Measurements from ENCODE around the gene NAP1L5.
A peak's percentile ranks its signal among the peaks of the same experiment; 100 is the strongest.

NAP1L5 gene

DNA sequence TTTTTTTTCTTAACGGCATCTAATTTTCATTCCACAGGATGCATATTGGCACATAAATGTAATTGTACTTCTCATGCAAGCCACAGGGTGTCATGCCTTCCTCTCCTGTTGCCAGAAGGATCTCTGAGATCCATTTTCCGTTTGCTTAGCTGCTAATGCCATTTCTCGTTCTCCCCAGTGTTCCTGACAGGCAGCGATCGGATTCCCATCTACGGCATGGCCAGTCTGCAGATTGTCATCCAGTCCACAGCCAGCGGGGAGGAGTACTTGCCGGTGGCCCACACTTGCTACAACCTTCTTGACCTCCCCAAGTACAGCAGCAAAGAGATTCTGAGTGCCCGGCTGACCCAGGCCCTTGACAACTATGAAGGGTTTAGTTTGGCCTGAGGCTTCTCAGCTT is 8.9 kb upstream of the NAP1L5 start:
- ChIA-PET CTCF (interaction anchor here (0.5 to 1.7 kb wide), 6 partner anchors 21 to 490 kb away, joined by 3 to 11 read pairs (median 4); no protein-coding TSS in a partner anchor), POLR2A (no interaction called here)
- DNase-seq (ENCODE audit: extremely low spot score) = peak; percentile 28
- TF ChIP-seq ZNF384 (IDR thresholded peaks at IDR 0.05) (no peak), ARNT (IDR thresholded peaks at IDR 0.05) (no peak), BHLHE40 (IDR thresholded peaks at IDR 0.05; ENCODE audit: borderline replicate concordance) (no peak), FOXK2 (IDR thresholded peaks at IDR 0.05) (no peak), CTBP1 (IDR thresholded peaks at IDR 0.05; ENCODE audit: borderline replicate concordance) (no peak), NFRKB (IDR thresholded peaks at IDR 0.05) (no peak), TARDBP (IDR thresholded peaks at IDR 0.05) (no peak), L3MBTL2 (conservative IDR thresholded peaks at IDR 0.05) (no peak), HDGF (IDR thresholded peaks at IDR 0.05; ENCODE audit: borderline replicate concordance) (no peak), LEF1 (IDR thresholded peaks at IDR 0.05; ENCODE audit: borderline replicate concordance) (no peak), SUZ12 (IDR thresholded peaks at IDR 0.05) (no peak), FOXA1 (IDR thresholded peaks at IDR 0.05) (no peak), FOXM1 (IDR thresholded peaks at IDR 0.05; ENCODE audit: borderline replicate concordance) (no peak)
- TF ChIP-seq, protein P1, sequence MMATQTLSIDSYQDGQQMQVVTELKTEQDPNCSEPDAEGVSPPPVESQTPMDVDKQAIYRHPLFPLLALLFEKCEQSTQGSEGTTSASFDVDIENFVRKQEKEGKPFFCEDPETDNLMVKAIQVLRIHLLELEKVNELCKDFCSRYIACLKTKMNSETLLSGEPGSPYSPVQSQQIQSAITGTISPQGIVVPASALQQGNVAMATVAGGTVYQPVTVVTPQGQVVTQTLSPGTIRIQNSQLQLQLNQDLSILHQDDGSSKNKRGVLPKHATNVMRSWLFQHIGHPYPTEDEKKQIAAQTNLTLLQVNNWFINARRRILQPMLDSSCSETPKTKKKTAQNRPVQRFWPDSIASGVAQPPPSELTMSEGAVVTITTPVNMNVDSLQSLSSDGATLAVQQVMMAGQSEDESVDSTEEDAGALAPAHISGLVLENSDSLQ (IDR thresholded peaks at IDR 0.05) = no peak

DNA sequence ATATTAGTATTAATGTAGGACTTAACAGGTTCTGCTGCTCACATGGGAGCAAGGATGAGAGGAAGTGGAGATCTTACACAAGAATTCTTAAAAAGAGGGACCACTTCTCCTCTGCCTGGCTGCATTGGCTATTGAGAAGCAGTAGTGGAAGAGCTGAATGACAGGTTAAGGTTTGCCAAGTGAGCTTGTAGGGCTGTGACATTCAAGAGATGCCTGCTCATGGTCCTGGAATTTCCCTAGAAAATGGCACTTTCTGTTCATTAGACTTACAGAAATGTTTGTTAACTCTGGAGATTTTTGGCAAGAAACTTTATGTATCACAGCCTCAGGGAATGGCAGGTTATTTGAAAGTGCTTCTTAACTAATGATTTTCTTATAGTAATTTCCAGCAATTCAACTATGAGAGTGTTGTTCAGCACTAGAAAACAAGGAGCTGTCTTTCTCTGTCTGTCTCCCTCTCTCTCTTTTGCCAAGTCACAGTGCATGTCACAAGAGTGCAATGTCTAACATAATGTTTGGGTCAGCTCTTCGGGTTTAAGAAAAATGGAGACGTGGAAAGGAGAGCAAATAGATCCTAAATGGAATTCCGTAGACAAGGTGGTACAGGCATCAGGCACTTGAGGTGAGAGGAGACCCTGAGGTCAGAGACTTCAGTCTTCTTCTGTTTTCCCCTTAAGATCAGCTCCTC is 8.3 kb upstream of the NAP1L5 start:
- TF ChIP-seq ELF4 (IDR thresholded peaks at IDR 0.05) (no peak), NFRKB (IDR thresholded peaks at IDR 0.05) (no peak), SP1 (IDR thresholded peaks at IDR 0.05) (no peak), CTBP1 (IDR thresholded peaks at IDR 0.05; ENCODE audit: borderline replicate concordance) (no peak), ZNF384 (IDR thresholded peaks at IDR 0.05) (no peak), ARNT (IDR thresholded peaks at IDR 0.05) (no peak), FOXM1 (IDR thresholded peaks at IDR 0.05; ENCODE audit: borderline replicate concordance) (no peak), FOXK2 (IDR thresholded peaks at IDR 0.05) (no peak), L3MBTL2 (conservative IDR thresholded peaks at IDR 0.05) (no peak), LEF1 (IDR thresholded peaks at IDR 0.05; ENCODE audit: borderline replicate concordance) (no peak), TARDBP (IDR thresholded peaks at IDR 0.05) (no peak), FOXA1 (IDR thresholded peaks at IDR 0.05) (no peak), BHLHE40 (IDR thresholded peaks at IDR 0.05; ENCODE audit: borderline replicate concordance) (no peak), HDGF (IDR thresholded peaks at IDR 0.05; ENCODE audit: borderline replicate concordance) (no peak), SUZ12 (IDR thresholded peaks at IDR 0.05) (no peak)
- TF ChIP-seq, protein P1 (IDR thresholded peaks at IDR 0.05) = no peak
- ChIA-PET POLR2A (no interaction called here), CTCF (interaction anchor here (0.6 to 1.7 kb wide), 5 partner anchors 21 to 437 kb away, joined by 3 to 11 read pairs (median 5); no protein-coding TSS in a partner anchor)
- DNase-seq (ENCODE audit: extremely low spot score) = no peak

DNA sequence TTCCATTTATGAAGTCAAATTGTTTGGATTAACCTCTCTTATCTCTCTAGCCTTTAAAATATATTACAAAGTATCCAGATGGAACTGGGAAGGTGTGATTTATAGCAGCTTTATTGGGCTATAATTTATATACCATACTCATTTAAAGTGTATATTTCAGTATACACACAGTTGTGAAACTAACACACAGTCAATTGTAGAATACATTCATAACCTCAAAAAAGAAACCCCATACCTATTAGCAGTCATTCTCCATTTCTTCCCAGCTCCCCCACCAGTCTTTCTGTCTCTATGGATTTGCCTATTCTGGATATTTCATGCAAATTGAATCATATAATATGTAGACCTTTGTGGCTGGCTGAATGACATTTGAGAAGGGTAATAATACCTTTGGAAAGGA is 7.6 kb upstream of the NAP1L5 start:
- DNase-seq (ENCODE audit: extremely low spot score) = no peak
- no peak for TF ChIP-seq FOXK2 (IDR thresholded peaks at IDR 0.05)
- TF ChIP-seq TARDBP (IDR thresholded peaks at IDR 0.05) = no peak
- TF ChIP-seq BHLHE40 (IDR thresholded peaks at IDR 0.05; ENCODE audit: borderline replicate concordance) = no peak
- TF ChIP-seq SP1 (IDR thresholded peaks at IDR 0.05) = no peak
- no peak for TF ChIP-seq L3MBTL2 (conservative IDR thresholded peaks at IDR 0.05)
- no peak for TF ChIP-seq ELF4 (IDR thresholded peaks at IDR 0.05)
- TF ChIP-seq ZNF384 (IDR thresholded peaks at IDR 0.05) = no peak
- TF ChIP-seq FOXA1 (IDR thresholded peaks at IDR 0.05) = no peak
- TF ChIP-seq, protein P1 (IDR thresholded peaks at IDR 0.05) = no peak
- no peak for TF ChIP-seq CTBP1 (IDR thresholded peaks at IDR 0.05; ENCODE audit: borderline replicate concordance)
- no peak for TF ChIP-seq HDGF (IDR thresholded peaks at IDR 0.05; ENCODE audit: borderline replicate concordance)
- ChIA-PET CTCF (interaction anchor here (1.7 kb wide), 1 partner anchor 108 kb away, joined by 3 read pairs; no protein-coding TSS in a partner anchor), POLR2A (no interaction called here)

DNA sequence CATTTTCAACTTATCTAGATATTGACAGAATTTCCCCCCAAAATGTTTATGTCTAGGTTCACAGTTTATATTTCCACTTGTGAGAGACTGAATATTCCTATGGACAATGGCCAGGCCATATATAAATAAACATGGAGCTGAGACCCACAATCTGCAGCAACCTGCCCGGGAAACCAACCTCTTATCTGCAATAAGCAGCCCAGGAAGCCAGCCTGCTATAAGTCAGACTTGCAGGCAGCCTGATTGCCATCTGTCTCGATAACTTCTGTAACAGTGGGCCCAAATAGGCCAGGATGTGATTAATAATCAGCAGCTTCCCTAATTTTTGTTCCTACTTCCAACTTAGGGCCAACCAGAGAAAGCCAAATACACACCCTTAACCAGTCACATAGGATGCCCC is 5.2 kb upstream of the NAP1L5 start:
- no peak for DNase-seq (ENCODE audit: extremely low spot score)
- ChIA-PET CTCF (no interaction called here), POLR2A (no interaction called here)
- TF ChIP-seq LEF1 (IDR thresholded peaks at IDR 0.05; ENCODE audit: borderline replicate concordance) (no peak), L3MBTL2 (conservative IDR thresholded peaks at IDR 0.05) (no peak), FOXK2 (IDR thresholded peaks at IDR 0.05) (no peak), NFRKB (IDR thresholded peaks at IDR 0.05) (no peak), FOXM1 (IDR thresholded peaks at IDR 0.05; ENCODE audit: borderline replicate concordance) (no peak), TARDBP (IDR thresholded peaks at IDR 0.05) (no peak), ELF4 (IDR thresholded peaks at IDR 0.05) (no peak), ZNF384 (IDR thresholded peaks at IDR 0.05) (no peak), HDGF (IDR thresholded peaks at IDR 0.05; ENCODE audit: borderline replicate concordance) (no peak), FOXA1 (IDR thresholded peaks at IDR 0.05) (no peak), SP1 (IDR thresholded peaks at IDR 0.05) (no peak), SUZ12 (IDR thresholded peaks at IDR 0.05) (no peak)
- TF ChIP-seq, protein P1 (IDR thresholded peaks at IDR 0.05) = no peak

DNA sequence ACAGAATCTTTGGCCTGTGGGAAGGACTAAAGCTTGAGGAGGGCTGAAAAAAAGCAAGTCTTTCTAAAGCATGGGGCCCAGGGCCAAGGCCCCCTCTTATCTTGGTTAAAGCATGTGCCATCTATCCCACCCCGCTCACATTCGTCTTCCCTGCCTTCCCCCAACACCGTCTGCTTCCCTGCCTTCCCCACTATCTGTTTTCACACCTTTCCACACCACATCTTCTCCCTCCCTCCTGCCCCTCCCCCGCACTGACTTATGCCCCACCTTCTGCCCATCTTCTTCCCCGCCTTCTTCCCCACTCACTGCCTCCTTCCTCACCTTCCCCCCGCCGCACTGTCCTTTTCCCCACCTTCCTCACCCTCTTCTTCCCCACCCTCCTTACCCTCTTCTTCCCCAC is 890 bp upstream of the NAP1L5 start:
- CTCF ChIA-PET = no interaction called here
- POLR2A ChIA-PET = no interaction called here
- TF ChIP-seq SP1 (IDR thresholded peaks at IDR 0.05) = no peak
- no peak for TF ChIP-seq ZNF384 (IDR thresholded peaks at IDR 0.05)
- TF ChIP-seq, protein P1 (IDR thresholded peaks at IDR 0.05) = no peak
- TF ChIP-seq SUZ12 (IDR thresholded peaks at IDR 0.05) = no peak
- TF ChIP-seq LEF1 (IDR thresholded peaks at IDR 0.05; ENCODE audit: borderline replicate concordance) = no peak
- TF ChIP-seq CTBP1 (IDR thresholded peaks at IDR 0.05; ENCODE audit: borderline replicate concordance) = no peak
- no peak for DNase-seq (ENCODE audit: extremely low spot score)

Measured in HEK293T (cell line).